Measurements from ENCODE around the gene SEMA6A. TPM values are rescaled to one million over a fixed set of nuclear protein-coding genes. Genes with fewer than 3 reads are reported as not detected.

Gene SEMA6A
- total RNA-seq, 1 donor from 2014 or later = 2.6 TPM

- no peaks in the 10 kb centered on the region for H3K27me3 Mint-ChIP-seq (ENCODE audit: unreplicated experiment)
Measured at GRCh38 chr5:116452774-116453368, 121.8 kb downstream of the SEMA6A start.

GRCh38 chr5:116451905-116452450, 122.6 kb downstream of the SEMA6A start:
- Mint-ChIP-seq H3K36me3 (ENCODE audit: unreplicated experiment) (no peaks in the 10 kb centered on the region), H3K9me3 (ENCODE audit: unreplicated experiment) (no peaks in the 10 kb centered on the region), H3K4me1 (ENCODE audit: unreplicated experiment) (peaks cover 20% of the 10 kb centered on the region), H3K4me3 (ENCODE audit: unreplicated experiment) (no peak overlapping the region), H3K27ac (ENCODE audit: unreplicated experiment) (no peak overlapping the region), H3K27me3 (ENCODE audit: unreplicated experiment) (no peaks in the 10 kb centered on the region)
- no peak for DNase-seq (ENCODE audit: extremely low spot score, unreplicated experiment)
- no peak for TF ChIP-seq CTCF (IDR thresholded peaks at IDR 0.05)

More at GRCh38 chr5:116452774-116453368, 121.8 kb downstream of the SEMA6A start:
- Mint-ChIP-seq H3K36me3 (ENCODE audit: unreplicated experiment) (no peaks in the 10 kb centered on the region), H3K4me3 (ENCODE audit: unreplicated experiment) (no peak overlapping the region), H3K9me3 (ENCODE audit: unreplicated experiment) (no peaks in the 10 kb centered on the region), H3K4me1 (ENCODE audit: unreplicated experiment) (peaks cover 20% of the 10 kb centered on the region), H3K27ac (ENCODE audit: unreplicated experiment) (no peak overlapping the region)
- no peak for TF ChIP-seq CTCF (IDR thresholded peaks at IDR 0.05)
- DNase-seq (ENCODE audit: extremely low spot score, unreplicated experiment) = no peak

- H3K36me3 Mint-ChIP-seq (ENCODE audit: unreplicated experiment) = peaks cover 4% of the 10 kb centered on the region
- no peak overlapping the region for H3K4me3 Mint-ChIP-seq (ENCODE audit: unreplicated experiment)
- no peaks in the 10 kb centered on the region for H3K9me3 Mint-ChIP-seq (ENCODE audit: unreplicated experiment)
- H3K27me3 Mint-ChIP-seq (ENCODE audit: unreplicated experiment) = no peaks in the 10 kb centered on the region
- peaks cover 20% of the 10 kb centered on the region for H3K4me1 Mint-ChIP-seq (ENCODE audit: unreplicated experiment)
- no peak for TF ChIP-seq CTCF (IDR thresholded peaks at IDR 0.05)
- H3K27ac Mint-ChIP-seq (ENCODE audit: unreplicated experiment) = no peak overlapping the region
- DNase-seq (ENCODE audit: extremely low spot score, unreplicated experiment) = no peak
Measured at GRCh38 chr5:116451066-116451465, 123.6 kb downstream of the SEMA6A start.

- no peak for TF ChIP-seq CTCF (IDR thresholded peaks at IDR 0.05)
- Mint-ChIP-seq H3K36me3 (ENCODE audit: unreplicated experiment) (peaks cover 4% of the 10 kb centered on the region), H3K4me3 (ENCODE audit: unreplicated experiment) (no peak overlapping the region), H3K4me1 (ENCODE audit: unreplicated experiment) (peaks cover 10% of the 10 kb centered on the region), H3K9me3 (ENCODE audit: unreplicated experiment) (no peaks in the 10 kb centered on the region), H3K27ac (ENCODE audit: unreplicated experiment) (no peak overlapping the region), H3K27me3 (ENCODE audit: unreplicated experiment) (no peaks in the 10 kb centered on the region)
- DNase-seq (ENCODE audit: extremely low spot score, unreplicated experiment) = no peak
Measured at GRCh38 chr5:116449458-116449857, 125.2 kb downstream of the SEMA6A start.

- no peak overlapping the region for H3K4me3 Mint-ChIP-seq (ENCODE audit: unreplicated experiment)
- H3K36me3 Mint-ChIP-seq (ENCODE audit: unreplicated experiment) = peaks cover 4% of the 10 kb centered on the region
Measured at GRCh38 chr5:116448870-116449427, 125.7 kb downstream of the SEMA6A start.

More at GRCh38 chr5:116448870-116449427, 125.7 kb downstream of the SEMA6A start:
- peaks cover 5% of the 10 kb centered on the region for H3K4me1 Mint-ChIP-seq (ENCODE audit: unreplicated experiment)
- no peak overlapping the region for H3K27ac Mint-ChIP-seq (ENCODE audit: unreplicated experiment)
- H3K27me3 Mint-ChIP-seq (ENCODE audit: unreplicated experiment) = no peaks in the 10 kb centered on the region
- H3K9me3 Mint-ChIP-seq (ENCODE audit: unreplicated experiment) = no peaks in the 10 kb centered on the region
- no peak for TF ChIP-seq CTCF (IDR thresholded peaks at IDR 0.05)
- DNase-seq (ENCODE audit: extremely low spot score, unreplicated experiment) = no peak

All from osteocyte (in vitro differentiated cells).